NCI-H82 (cell line): Measurements from ENCODE around the gene NCR3LG1.

Experiments
- DNase-seq: peaks from one replicate; lab custom pipeline; 2025; lab: John Stamatoyannopoulos, UW

The NCR3LG1 gene, protein sequence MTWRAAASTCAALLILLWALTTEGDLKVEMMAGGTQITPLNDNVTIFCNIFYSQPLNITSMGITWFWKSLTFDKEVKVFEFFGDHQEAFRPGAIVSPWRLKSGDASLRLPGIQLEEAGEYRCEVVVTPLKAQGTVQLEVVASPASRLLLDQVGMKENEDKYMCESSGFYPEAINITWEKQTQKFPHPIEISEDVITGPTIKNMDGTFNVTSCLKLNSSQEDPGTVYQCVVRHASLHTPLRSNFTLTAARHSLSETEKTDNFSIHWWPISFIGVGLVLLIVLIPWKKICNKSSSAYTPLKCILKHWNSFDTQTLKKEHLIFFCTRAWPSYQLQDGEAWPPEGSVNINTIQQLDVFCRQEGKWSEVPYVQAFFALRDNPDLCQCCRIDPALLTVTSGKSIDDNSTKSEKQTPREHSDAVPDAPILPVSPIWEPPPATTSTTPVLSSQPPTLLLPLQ

DNA sequence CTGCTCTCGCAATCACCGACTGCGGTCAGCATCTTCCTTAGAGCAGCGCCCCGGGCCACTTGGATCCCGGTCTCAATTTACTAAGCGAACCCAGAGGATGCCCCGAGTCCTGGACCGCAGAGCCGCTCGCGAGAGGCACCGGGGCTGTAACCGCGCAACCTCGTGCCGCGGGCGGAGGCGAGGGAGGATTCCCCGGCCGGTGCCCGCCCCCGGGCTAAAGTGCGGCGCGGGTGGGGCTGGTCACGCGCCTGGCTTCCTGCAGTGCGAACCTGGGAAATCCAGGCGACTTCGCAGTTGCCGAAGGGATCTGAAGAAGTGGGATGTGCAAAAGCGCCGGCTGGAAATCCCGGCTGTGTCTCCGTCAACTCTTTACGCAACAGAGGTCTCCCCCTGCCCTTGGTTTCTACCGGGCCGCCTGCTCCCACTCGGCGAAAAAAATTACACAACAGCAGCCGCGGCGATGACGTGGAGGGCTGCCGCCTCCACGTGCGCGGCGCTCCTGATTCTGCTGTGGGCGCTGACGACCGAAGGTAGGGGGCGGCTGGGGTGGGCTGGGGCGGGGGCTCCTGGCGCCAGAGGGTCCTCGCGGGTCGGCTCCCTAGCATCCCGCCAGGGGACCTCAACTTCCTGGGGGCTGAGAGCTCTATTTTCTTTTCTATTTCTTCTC is at the start of gene NCR3LG1:
Gene NCR3LG1 (plus strand): TSS at position 291 of the 667 bp plus-strand sequence. CDS start 170 bp downstream, at position 461.
- peak; percentile 71 for DNase-seq

- DNase-seq, result no peak
These were observed 38.0 kb upstream of the NCR3LG1 start for GRCh38 chr11:17313349-17314231.

GRCh38 chr11:17314232-17314547 is 37.4 kb upstream of the NCR3LG1 start:
- no peak for DNase-seq

GRCh38 chr11:17314904-17315426 is 36.6 kb upstream of the NCR3LG1 start:
- DNase-seq, result no peak

GRCh38 chr11:17328871-17329494 is 22.6 kb upstream of the NCR3LG1 start:
- DNase-seq, result peak; percentile 47

DNA sequence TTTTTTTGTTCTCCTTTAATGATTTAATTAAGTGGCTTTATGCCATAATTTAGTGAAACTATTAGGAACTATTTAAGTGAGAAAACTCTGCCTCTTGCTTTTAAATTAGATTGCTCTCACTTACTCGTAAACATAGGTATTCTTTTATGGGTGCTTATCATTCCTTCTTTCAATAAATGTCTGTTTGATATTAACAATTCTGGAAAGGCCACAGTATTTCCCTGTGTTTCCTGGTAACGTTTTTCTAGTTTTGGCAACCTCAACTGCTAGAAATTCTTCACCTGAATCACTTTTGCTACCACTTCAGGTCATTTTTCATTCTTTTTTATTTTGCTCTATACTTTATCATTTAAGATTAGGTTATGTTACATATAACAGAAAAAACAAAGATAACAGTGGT is 19.9 kb upstream of the NCR3LG1 start:
- no peak for DNase-seq

- DNase-seq, result no peak
These were observed 17.6 kb upstream of the NCR3LG1 start for GRCh38 chr11:17333799-17334586.

DNA sequence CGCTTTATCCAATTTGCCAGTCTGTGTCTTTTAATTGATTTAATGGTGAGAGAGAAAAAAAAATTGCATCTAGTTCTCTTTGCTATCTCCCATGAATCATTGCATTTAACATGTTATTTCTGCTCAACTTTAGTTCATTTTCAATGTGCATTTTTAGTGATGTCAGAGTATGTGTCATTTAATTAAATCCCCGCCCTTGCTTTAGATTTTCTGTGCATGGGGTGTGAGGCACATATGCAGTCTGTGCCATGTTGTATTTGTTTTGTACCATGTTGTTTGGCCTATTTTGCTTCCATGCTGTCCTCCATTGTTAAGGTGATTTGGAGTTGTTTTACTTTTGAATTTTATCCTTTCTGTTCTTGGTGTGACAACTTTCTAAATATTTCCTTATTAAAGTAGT is 8.3 kb upstream of the NCR3LG1 start:
- DNase-seq, result no peak

DNA sequence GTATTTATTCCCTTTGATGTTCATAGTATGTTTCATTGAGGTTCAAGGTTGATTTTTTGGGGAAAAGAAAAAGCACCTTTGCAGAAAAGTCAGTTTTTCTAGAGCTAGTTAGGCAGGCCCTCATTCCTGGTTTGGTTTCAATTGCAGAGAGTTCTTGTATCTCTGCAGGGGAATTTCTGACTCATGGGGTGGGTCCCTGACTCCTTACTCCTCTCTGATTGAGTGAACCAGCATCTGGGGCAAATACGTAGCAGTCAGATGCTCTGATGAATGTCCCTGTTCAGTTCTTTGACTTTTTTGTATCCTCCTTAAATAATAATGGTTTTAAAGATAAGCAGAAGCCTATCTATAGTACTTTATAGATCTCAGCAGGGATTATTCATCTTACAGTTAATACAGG is 7.7 kb upstream of the NCR3LG1 start:
- DNase-seq, result no peak

DNA sequence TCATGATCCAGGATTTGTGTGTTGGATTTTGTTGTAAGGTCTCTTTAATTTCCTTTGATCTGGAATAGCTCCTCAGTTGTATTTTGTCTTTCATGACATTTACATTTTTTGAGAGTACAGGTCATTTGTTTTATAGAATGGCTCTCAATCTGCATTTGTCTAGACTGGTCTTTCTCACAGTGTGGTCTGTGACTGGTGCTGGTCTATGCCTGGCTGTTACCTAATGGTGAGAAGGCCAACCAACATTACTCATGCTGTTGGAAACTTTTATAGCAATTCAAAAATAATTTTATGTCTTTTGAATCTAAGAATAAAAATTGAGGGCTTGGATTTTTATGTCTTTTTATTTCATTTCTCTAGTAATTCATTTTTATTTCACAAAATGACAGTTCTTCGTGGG is 3.9 kb upstream of the NCR3LG1 start:
- DNase-seq, result no peak

- no peak for DNase-seq
These were observed 987 bp upstream of the NCR3LG1 start for GRCh38 chr11:17350455-17351171.

DNA sequence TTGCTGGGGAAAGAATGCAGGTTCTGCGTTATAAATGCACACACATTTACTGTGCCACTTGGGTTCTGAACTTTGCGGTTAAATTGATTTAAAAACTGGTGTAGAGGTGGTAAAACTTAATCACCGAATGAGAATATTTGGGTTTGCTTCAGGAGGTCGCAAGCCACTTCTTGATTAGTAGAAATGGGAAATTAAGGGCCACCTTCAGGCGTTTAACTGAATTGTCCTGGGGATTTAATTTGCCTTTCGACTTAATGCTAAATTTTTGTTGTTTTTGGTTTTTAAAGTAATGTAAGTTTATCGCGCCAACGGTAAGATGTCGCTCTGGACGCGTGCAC is 459 bp upstream of the NCR3LG1 start:
- DNase-seq, result no peak

DNA sequence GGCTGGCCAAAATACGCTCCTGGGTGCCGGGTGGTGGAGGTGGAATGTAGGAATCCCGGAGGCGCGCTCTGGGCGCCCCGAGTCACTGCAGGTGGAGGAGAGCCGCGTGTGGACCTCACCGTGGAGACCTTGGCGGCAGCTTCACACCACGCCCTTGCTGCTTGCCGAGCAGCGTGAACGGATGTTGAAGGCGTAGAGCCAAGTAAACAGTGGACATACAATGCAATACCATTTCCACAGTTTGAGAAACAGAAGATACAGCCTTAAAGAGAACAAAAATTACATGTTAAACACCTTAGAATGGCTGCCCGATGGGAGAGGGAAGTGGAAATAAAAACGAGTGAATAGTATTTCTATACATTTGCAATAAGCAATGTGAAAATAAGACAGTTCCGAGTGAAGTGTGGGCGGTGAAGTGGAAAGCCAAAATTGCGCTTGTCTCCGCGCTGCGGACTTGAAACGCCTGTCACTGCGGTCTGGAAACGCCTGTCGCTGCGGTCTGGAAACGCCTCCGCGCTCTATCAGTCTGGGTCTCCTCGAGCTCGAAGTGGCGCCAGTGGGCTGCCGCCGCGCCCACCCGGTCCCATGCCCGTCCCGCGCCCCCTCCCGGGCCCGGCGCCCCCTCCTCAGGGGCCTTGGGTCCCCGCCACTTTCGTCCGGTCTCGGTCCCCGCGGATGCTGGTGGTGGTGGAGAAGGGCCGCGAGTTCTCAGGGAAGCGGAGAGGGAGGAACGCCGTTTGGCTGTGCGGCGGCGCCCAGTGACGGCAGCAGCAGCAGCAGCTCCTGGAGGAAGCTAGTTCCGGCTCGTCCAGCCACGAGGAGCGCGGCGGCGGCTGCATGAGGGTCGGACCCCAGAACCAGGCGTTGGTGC is 1.6 kb downstream of the NCR3LG1 start:
- peak; percentile 82 for DNase-seq

DNA sequence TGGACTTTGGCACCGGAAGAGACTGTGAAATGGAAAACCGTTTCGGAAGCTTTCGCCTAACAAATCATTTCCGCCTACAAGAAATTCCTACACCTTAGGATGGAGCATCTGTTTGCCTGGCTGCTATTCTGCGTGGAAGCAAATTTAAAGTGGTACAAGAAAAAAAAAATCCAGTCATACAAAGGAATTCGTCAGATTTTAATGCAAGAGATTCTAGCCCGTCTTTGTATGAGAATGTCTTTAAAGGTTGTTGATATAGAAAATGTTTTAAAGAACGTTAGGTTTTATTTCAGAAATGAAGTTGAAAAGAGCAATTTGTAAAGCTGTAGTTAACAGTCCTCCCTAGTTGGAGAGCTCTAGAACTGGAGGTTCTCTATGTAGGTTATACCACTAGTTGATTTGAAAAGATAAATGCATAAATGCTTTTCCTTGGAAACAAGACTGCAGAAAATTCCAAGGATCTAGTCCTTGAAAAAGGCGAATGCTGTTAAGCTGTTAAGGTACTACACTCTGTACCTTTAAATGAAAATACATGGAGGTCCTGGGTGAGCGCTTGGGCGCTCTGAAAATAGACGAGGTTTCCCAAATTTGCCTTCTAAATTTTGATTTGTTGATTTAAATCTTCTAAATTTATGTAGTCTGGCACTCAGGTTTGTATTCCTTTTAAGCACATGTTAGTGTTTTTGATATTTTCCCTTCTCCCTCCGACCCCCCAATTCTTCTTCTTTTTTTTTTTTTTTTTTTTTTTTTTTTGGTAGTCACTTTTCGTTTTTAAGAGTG is 2.4 kb downstream of the NCR3LG1 start:
- peak; percentile 26 for DNase-seq

DNA sequence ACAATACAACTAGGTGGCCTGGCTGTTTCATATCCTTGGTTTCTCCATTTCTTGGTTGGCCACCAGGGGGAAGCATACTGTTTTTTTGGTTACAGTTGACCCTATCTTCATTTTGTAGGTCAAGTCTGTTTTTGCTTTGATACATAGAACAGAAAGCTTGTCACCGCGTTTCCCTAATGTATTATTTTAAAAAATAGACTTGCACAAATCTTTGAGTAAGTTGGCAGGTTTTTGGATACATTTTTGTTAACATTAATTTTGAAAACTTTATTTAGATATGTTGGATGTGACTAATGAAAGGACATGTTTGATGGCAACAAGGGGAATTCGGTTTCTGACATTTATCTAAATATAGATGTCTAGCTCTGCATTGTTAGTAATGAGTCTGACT is 3.0 kb downstream of the NCR3LG1 start:
- peak; percentile 79 for DNase-seq

GRCh38 chr11:17366495-17366894 is 14.9 kb downstream of the NCR3LG1 start:
- DNase-seq, result peak; percentile 24

DNA sequence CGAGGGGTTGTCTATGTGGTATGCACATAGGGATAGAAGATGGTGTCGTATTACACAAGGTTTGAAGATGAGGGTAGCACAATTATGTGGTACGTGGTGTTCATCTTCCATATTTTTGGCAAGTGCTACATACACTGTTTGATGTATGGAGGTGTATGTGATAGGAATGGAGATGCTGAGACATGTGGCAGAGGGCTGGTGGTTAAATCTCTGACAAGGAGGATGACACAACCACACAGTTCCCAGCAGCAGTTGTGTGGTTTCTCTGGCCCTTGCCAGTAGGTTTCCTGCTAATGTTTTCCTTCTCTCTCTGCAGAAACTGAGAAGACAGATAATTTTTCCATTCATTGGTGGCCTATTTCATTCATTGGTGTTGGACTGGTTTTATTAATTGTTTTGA is 17.0 kb downstream of the NCR3LG1 start:
- DNase-seq, result no peak

GRCh38 chr11:17369094-17369493 is 17.5 kb downstream of the NCR3LG1 start:
- peak; percentile 42 for DNase-seq
